HL-60/S4 (cell line): Measurements from ENCODE around the gene ZBTB39.

Source experiments
- in situ Hi-C: fragments of 300-500 bp; cut with MboI; formaldehyde crosslinking; loops from 2 replicates; pipeline ENCODE4 v1.14.3; 2022; ENCODE audit warnings: low sequenced_read_pairs

The ZBTB39 gene

DNA sequence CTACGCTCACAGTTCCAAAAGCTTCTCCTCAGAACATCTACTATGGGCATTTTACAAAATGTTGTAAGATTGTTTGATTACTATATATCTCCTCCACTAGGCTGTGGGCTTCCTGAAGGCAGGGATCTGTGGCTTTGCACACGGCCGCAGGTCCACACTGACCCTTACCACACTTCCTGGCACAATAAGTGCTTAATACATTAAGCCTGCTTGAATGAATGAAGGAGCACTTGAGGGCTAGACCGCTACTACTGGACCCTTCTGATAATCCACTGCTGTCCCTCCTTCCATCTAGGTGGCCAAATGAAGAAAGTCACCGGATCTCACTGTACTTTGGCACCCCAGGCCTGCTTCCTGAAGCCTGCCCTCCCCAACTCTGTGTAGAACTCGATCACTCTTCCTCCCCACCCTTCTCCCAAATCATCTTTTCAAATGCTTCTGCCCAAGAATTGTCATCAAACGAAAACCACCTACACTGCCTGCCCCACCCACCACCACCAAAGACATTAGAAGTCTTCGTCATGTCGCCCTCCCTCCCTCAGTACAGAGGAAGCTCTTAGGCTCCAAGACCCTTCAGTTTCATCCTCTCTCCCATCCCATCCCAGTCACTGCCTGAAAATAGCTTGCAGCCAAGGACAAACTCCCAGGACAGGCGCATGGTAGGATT is 596 bp upstream of the ZBTB39 start:
- in situ Hi-C loops, result loop anchor here (10.0 to 25.0 kb wide), 2 partner anchors 168 to 495 kb away; partner anchors contain the start of gene RBMS2

DNA sequence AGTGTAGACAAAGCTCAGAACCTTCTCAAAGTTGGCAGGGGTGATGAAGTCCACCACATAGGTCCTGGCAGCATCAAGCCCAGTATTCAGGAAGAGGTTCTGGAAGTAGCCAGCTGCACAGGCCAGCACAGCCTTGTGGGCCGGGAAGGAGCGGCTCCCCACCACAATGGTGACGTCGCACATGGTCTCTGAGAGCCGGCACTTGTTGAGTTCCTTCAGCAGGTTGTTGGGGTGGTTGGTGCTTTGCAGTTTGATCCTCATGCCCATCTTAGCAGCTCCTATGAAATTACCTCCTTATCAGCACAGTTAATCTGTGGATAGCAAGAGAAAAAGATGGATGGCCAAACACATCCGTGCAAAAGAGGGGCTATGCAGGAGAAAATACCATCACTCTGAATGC is 1.7 kb downstream of the ZBTB39 start:
- in situ Hi-C loops, result loop anchor here (5.0 to 25.0 kb wide), 3 partner anchors 170 to 492 kb away; partner anchors contain the start of gene RBMS2

DNA sequence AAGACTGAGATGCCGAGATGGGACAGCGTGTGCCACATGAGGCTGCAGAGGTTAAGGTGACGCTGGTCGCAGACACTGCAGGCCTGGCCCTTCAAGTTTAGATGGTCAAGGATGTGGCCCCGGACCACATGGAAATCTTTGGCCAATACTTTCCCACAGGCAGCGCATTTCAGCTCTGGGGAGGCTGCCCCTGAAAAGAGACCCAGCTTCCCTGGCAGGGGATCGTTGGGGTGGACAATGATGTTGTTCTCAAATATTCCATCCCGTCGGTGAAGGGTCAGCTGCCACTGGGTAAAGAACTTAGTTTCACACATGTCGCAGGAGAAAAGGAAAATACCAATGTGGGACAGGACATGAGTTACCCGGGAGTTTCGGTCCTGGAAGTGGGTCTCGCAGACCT is 3.0 kb downstream of the ZBTB39 start:
- in situ Hi-C loops, result loop anchor here (5.0 to 25.0 kb wide), 3 partner anchors 171 to 491 kb away; partner anchors contain the start of gene RBMS2

DNA sequence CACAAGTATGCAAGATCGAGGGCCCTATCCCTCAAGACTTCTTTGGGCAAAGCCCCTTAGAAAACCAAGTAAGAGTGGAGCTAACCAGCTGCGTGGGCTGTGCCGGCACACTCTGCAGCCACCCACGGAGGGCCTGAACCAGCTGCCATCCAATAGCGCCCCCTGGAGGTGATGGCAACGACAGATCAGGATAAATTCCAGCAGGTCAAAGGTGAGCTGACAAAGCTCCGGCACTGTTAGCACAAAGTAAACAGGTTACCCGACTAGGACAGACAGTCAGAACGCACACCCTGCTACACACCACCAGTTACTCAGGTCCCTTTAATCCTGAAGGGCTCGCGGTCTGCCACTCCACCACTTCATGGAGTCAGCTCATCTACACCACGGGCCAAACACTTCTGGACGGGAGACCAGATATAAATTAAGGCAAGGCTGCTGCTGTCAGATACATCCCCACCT is 4.9 kb downstream of the ZBTB39 start:
- in situ Hi-C loops, result loop anchor here (5.0 to 25.0 kb wide), 3 partner anchors 173 to 489 kb away; partner anchors contain the start of gene RBMS2

DNA sequence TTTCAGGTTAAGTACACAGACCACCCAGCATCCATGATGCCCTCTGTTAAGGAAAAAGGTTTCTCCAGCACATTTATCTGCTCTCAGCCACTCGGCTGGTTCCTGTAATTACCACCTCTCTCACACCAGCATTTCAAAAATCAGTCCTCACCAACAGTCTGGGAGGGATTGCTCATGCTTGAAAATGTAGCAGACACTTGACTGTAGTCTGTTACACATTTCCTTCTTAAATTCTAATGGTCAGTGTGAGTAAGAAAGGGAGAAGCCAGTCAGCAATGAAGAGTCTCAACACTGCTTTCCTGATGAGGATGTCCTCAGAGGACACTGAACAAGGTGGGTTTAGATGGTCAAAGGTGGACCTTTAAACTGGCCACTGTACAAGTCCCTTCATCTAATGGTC is 6.0 kb downstream of the ZBTB39 start:
- in situ Hi-C loops, result loop anchor here (5.0 to 25.0 kb wide), 3 partner anchors 174 to 488 kb away; partner anchors contain the start of gene RBMS2

DNA sequence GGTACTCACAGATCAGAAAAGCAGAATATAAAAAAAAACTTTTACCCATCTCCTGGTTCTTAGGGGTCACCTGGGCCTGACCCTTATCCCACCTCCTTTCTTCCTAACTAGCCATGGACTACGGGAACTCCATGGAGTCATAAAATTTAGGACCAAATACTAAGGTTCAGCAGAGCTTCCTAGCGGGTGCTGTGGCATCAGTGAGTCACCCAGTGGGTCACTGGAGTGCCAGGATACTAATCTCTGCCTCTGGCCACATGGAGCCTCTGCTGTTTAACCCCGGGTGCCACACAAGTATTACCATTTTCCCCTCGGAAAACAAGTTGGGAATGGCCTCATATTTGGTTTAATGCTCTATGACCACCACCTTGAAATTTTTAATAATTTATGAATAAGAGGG is 6.9 kb downstream of the ZBTB39 start:
- in situ Hi-C loops, result loop anchor here (10.0 kb wide), 1 partner anchor 165 kb away; no protein-coding TSS in a partner anchor

DNA sequence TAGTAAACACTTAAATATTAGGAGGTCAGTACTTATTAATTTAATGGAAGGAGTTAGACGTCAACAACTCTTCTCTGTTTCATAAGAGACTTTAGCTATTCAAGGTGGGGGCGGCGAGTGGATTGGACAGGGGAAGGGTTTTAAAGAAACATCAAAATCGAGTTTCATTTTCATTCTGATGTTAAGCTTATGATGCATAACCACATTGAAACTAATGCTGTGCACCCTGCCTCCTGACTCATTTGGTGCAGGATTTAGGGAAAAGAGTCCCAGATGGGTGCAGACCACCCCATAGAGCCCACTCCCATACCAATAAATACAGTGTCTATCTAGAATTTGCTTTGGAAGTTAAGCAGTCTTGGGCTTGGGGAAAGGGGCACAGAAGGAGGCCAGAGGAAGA is 7.4 kb downstream of the ZBTB39 start:
- in situ Hi-C loops, result loop anchor here (10.0 kb wide), 1 partner anchor 164 kb away; no protein-coding TSS in a partner anchor

DNA sequence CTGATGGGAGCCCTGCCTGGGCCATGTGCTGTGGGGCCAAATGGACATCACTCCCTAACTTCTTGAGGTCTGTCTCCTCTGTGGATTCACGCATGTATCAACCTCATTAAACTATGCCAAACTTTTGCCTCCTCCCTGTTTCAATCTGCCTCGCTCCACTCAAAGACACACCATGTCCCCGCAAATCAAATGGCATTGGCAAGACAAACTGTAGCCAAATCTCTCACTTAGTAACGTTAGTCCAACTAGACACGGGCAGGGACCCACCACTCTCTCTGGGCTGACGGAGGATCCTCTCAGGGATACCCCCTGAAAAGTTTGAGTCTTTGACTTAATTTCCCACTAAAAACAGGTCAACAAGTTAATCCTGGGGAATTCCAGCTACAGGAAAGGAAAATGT is 8.0 kb downstream of the ZBTB39 start:
- in situ Hi-C loops, result loop anchor here (10.0 kb wide), 1 partner anchor 164 kb away; no protein-coding TSS in a partner anchor

DNA sequence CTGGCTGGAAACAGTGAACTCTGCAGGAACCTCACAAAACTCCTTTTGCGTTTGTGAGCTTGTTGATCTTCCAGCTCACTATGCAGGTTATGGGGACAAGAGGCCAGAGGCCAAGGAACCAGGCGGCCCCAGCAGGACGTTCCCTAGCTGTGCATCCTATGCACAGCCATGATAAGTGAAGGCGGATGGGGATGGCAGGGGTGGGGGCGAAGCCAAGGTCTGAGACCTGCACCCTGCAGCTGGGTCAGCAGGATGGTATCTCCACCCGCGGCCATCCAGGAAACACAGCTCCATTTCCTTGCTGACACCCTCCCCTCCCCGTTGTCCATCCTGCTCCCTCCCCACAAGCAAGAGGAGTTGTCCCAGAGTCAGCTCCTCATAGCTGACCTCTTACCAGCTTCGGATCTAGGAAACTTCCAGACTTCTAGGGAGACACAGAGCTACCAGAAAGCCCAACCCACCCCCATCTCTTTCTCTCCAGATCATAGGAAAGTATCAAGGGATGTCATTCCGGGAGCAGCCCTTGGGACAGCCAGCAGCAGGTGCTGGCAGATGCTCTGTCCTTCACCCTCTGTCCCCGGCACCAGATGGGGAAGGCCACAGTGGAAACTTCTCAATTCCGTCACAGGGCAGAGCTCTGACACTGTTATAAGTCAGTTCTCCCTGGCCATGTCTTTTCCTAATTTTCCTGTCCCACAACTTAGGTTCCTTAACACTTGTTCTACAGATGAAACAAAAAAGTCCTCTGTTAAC is 9.4 kb downstream of the ZBTB39 start:
- in situ Hi-C loops, result loop anchor here (10.0 kb wide), 1 partner anchor 162 kb away; no protein-coding TSS in a partner anchor

DNA sequence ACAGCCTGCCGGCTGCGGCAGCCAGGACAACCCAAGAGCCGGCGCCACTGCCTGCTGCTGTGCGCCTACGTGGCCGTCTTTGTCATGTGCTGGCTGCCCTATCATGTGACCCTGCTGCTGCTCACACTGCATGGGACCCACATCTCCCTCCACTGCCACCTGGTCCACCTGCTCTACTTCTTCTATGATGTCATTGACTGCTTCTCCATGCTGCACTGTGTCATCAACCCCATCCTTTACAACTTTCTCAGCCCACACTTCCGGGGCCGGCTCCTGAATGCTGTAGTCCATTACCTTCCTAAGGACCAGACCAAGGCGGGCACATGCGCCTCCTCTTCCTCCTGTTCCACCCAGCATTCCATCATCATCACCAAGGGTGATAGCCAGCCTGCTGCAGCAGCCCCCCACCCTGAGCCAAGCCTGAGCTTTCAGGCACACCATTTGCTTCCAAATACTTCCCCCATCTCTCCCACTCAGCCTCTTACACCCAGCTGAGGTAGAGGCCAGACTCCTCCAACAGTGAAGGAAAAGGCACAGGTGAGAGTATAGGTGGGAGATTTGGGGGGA is 10.3 kb downstream of the ZBTB39 start:
- in situ Hi-C loops, result loop anchor here (10.0 kb wide), 1 partner anchor 161 kb away; no protein-coding TSS in a partner anchor

DNA sequence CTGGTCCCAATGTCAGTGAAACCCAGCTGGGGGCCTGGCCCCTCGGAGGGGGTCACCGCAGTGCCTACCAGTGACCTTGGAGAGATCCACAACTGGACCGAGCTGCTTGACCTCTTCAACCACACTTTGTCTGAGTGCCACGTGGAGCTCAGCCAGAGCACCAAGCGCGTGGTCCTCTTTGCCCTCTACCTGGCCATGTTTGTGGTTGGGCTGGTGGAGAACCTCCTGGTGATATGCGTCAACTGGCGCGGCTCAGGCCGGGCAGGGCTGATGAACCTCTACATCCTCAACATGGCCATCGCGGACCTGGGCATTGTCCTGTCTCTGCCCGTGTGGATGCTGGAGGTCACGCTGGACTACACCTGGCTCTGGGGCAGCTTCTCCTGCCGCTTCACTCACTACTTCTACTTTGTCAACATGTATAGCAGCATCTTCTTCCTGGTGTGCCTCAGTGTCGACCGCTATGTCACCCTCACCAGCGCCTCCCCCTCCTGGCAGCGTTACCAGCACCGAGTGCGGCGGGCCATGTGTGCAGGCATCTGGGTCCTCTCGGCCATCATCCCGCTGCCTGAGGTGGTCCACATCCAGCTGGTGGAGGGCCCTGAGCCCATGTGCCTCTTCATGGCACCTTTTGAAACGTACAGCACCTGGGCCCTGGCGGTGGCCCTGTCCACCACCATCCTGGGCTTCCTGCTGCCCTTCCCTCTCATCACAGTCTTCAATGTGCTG is 11.0 kb downstream of the ZBTB39 start:
- in situ Hi-C loops, result loop anchor here (10.0 kb wide), 1 partner anchor 161 kb away; no protein-coding TSS in a partner anchor

DNA sequence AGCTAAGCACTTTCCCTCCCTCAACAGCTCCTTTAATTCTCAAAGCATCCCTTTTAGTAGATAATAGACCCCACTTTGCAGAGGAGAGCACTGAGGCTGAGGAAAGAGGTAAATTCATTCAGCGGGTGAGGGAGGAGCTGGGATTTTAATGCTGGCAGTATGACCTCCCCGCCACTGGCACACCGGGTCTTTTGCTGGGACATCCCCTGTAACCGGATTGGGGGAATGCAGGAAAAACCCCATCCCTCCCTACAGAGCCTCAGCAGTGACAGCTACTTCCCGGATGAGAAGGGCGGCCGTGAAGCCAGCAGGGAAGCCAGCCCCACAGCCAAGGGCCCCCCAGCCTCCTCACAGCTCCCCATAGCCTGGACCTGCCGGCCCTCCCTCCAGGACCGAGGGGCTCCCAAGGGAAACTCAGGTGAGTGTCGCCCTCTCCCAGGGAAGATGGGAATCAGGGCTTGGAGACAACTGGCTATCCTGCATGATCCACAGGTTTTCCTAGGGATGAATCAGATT is 12.1 kb downstream of the ZBTB39 start:
- in situ Hi-C loops, result loop anchor here (10.0 kb wide), 1 partner anchor 159 kb away; no protein-coding TSS in a partner anchor

DNA sequence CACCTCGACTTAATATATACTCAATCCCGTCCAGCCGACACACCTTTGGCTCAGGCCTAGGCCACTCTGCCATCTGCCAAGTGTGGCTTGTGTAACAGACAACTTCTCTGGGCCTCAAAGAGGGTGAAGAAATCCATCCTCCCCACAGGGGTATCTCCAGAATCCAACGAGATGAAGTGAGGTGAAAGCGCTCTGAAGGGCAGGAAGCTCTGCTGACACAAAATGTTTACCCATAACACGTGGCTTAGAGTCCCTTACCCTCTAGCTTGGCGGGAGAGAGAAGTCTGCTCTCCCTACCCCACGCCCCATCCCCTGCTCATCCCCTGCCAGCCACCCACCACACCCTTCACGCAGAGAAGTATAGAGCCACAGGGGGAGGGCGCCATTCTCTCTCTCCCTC is 13.0 kb downstream of the ZBTB39 start:
- in situ Hi-C loops, result loop anchor here (10.0 kb wide), 1 partner anchor 159 kb away; no protein-coding TSS in a partner anchor

DNA sequence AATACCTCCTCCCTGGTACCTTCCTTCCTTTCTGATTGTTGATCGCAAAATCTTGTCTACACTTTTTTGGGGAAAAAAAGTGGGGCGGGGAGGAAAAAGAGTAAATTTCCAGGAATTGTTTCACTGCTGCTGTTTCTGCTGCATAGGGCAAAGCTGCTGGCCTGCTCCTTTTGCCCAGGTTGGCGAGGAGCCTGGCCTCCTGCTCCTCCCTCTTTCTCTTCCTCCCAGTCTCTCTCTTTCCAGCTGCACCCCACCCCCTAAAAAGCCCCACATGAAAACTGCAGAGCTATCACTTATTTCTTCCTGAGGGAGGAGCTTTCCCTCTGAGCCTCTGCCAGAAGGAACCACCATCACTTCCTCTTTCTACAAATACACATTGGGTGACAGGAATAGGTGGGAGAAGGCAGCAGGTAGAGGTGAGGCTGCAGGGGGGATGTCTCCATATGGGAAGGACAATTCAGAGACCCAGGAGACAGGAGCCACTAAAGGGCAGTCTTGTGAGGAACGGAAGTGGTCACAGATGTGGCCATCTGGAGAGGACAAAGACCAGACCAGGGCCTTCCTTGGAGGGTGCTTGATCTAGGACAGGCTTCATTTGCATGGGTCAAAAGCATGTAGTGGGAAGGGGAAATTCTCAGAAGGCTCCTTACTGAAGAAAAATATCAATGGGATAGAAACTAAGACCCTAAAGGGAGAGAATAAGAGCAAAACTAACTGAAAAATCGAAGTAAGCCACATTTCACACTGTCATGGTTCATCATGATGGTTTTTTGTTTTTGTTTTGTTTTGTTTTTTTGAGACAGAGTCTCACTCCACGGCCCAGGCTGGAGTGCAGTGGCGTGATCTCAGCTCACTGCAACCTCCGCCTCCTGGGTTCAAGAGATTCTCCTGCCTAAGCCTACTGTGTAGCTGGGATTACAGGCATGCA is 14.8 kb downstream of the ZBTB39 start:
- in situ Hi-C loops, result loop anchor here (10.0 kb wide), 1 partner anchor 157 kb away; no protein-coding TSS in a partner anchor

DNA sequence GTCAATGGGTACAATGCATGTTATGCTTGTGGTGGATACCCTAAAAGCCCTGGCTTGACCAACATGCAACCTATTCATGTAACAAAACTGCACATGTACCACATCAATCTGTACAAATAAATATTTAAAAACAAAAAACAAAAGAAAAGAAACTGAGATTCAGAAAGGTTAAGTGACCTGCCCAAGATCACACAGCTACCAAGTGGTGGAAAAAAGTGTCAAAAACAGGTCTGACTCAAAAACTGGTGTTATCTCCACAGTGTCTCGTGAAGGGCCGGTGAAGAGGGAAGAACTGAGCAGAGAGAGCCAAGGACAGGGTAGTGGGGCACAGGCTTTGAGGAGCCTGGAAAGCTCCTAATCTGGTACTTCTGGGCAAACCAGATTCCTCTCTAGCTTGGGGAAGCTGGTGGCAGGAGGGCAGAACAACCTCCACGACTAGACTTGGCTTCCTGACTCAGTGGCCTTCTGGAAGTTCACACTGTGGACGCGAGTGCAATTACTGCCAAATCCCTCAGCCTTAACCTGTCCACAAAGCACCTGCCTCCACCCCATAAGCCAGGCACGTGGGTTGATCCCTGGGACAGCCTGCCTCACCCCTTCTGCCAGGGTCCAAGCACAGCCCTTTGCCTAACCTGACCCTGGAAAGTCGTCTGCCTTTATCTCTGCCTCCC is 15.6 kb downstream of the ZBTB39 start:
- in situ Hi-C loops, result loop anchor here (10.0 kb wide), 1 partner anchor 156 kb away; no protein-coding TSS in a partner anchor

DNA sequence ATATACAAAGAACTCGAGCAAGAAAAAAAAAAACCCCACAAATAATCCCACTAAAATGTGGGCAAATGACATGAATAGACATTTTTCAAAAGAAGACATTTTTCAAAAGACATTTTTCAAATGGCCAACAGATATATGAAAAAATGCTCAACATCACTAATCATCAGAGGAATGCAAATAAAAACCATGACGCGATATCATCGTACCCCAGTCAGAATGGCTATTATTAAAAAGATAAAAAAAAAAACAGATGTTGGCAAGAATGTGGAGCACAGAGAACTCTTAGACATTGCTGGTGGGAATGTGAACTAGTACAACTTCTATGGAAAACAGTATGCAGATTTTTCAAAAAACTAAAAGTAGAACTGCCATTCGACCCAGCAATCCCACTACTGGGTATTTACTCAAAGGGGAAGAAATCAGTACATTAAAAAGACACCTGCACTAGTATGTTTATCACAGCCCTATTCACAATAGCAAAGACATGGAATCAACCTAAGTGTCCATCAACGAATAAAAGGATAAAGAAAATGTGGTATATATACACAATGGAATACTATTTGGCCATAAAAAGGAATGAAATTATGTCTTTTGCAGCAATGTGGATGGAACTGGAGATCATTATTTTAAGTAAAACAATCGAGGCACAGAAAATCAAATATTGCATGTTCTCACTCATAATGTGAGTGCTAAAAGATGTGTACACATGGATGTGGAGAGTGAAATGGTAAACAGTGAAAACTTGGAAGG is 16.3 kb downstream of the ZBTB39 start:
- in situ Hi-C loops, result loop anchor here (10.0 kb wide), 1 partner anchor 155 kb away; no protein-coding TSS in a partner anchor

DNA sequence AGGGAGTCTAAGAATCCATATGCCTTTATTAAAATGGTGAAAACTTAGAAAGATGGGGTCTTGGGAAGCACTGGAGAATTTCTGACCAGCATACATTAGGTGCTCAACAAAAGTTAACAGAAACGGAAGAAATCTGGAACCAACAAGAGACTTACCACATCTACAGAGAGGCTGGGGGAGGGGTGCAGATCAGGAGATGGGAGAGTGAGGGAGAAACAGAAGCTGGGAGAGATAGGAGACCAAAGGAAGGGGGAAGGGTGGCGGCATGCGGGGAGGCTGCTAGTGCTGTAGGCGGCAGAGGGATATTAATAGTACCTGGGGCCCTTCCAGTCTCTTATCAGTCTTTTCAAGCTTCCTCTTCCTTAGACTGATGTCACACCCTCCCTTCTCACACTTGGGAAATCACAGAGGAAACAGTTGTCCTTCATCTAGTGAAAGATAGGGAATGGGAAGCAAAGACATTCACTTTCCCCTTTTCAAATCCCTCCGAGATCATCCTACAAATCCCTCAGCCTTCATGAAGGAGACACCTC is 18.1 kb downstream of the ZBTB39 start:
- in situ Hi-C loops, result no loop called here
